IMR-90 (cell line): ENCODE results near the gene MAGEB16. TPM values are rescaled to one million over a fixed set of nuclear protein-coding genes. Genes with fewer than 3 reads are reported as not detected.

Source experiments
- ATAC-seq: fragments of 200-7000 bp; cut with Tn5 transposase; 2 replicates; pipeline ENCODE4 v1.9.1; 2020; ENCODE audit warnings: low read depth, mild to moderate bottlenecking, moderate library complexity
- BruUV-seq: library from RNA; stranded (reverse); fragments of 400-500 nt; replicated peaks from 2 replicates; lab custom pipeline; 2021; lab: Mats Ljungman, UMichigan
- CTCF ChIA-PET: fragments of 300-600 bp; formaldehyde crosslinking; extraction: SDS; loops from one replicate; lab custom pipeline; 2021; ENCODE audit warnings: antibody characterized with exemption; lab: Yijun Ruan, JAX
- POLR2A ChIA-PET: fragments of 300-600 bp; sonication (Branson Sonifier 250); formaldehyde crosslinking; loops from one replicate; lab custom pipeline; 2022; ENCODE audit warnings: antibody characterized with exemption; ENCODE audit not compliant: unreplicated experiment; lab: Charles Lee
- DNase-seq: peaks from one replicate; pipeline ENCODE4 v3.0.0; 2013
- H2AFZ ChIP-seq: replicated peaks from 2 replicates; pipeline ENCODE3; 2013; ENCODE audit warnings: low read length, mild to moderate bottlenecking; ENCODE audit not compliant: poor library complexity
- H2AK5ac ChIP-seq: 2 replicates; pipeline ENCODE4 v1.6.1; 2013; ENCODE audit warnings: low read depth, low read length, inconsistent platforms
- H2AK9ac ChIP-seq: replicated peaks from 2 replicates; pipeline ENCODE3; 2013; ENCODE audit warnings: mild to moderate bottlenecking, low read depth, low read length, moderate library complexity; ENCODE audit not compliant: poor library complexity
- H2BK120ac ChIP-seq: 2 replicates; pipeline ENCODE4 v1.6.1; 2013; ENCODE audit warnings: low read depth, low read length, inconsistent platforms
- H2BK15ac ChIP-seq: 3 replicates; pipeline ENCODE4 v1.6.1; 2013; ENCODE audit warnings: low read depth, low read length, inconsistent platforms
- H2BK20ac ChIP-seq: 2 replicates; pipeline ENCODE4 v1.6.1; 2013; ENCODE audit warnings: low read depth, mild to moderate bottlenecking, inconsistent platforms, low read length, moderate library complexity
- H2BK5ac ChIP-seq: 2 replicates; pipeline ENCODE4 v1.6.1; 2013; ENCODE audit warnings: mild to moderate bottlenecking, low read depth, low read length, inconsistent platforms; ENCODE audit not compliant: poor library complexity, severe bottlenecking
- H3K14ac ChIP-seq: replicated peaks from 2 replicates; pipeline ENCODE4 v1.6.1; 2013; ENCODE audit warnings: low read depth, low read length, inconsistent platforms
- H3K18ac ChIP-seq: 2 replicates; pipeline ENCODE4 v1.6.1; 2013; ENCODE audit warnings: low read depth, low read length, control low read depth
- H3K23ac ChIP-seq: 2 replicates; pipeline ENCODE4 v1.6.1; 2013; ENCODE audit warnings: low read depth, low read length, inconsistent platforms
- H3K27ac ChIP-seq: 2 replicates; pipeline ENCODE4 v1.5.1; 2013; ENCODE audit warnings: mild to moderate bottlenecking, control low read depth, low read length; ENCODE audit not compliant: insufficient read depth
- H3K27me3 ChIP-seq: 2 replicates; pipeline ENCODE4 v1.6.1; 2013; ENCODE audit warnings: low read length; ENCODE audit not compliant: control insufficient read depth, insufficient read depth
- H3K36me3 ChIP-seq: 2 replicates; pipeline ENCODE4 v1.6.1; 2013; ENCODE audit warnings: low read length, mixed read lengths; ENCODE audit not compliant: control insufficient read depth, insufficient read depth
- H3K4ac ChIP-seq: 2 replicates; pipeline ENCODE4 v1.6.1; 2013; ENCODE audit warnings: low read depth, low read length, inconsistent platforms
- H3K4me1 ChIP-seq: 2 replicates; pipeline ENCODE4 v1.6.1; 2013; ENCODE audit warnings: low read length, mixed read lengths; ENCODE audit not compliant: control insufficient read depth, insufficient read depth
- H3K4me2 ChIP-seq: 2 replicates; pipeline ENCODE4 v1.6.1; 2013; ENCODE audit warnings: low read depth, mild to moderate bottlenecking, control low read depth, low read length, moderate library complexity
- H3K4me3 ChIP-seq: 2 replicates; pipeline ENCODE4 v1.5.1; 2013; ENCODE audit warnings: low read depth, mild to moderate bottlenecking, control low read depth, low read length, moderate library complexity; ENCODE audit not compliant: insufficient read depth
- H3K56ac ChIP-seq: 2 replicates; pipeline ENCODE4 v1.6.1; 2013; ENCODE audit warnings: low read length, inconsistent platforms; ENCODE audit not compliant: insufficient read depth; ENCODE audit errors: extremely low read depth
- H3K79me1 ChIP-seq, 2 experiments: 2 replicates each; pipeline ENCODE4 v1.6.1; 2013; ENCODE audit warnings: low read length in 2 of 2, inconsistent platforms in 1 of 2, low read depth in 1 of 2
- H3K9ac ChIP-seq: 2 replicates; pipeline ENCODE4 v1.6.1; 2013; ENCODE audit warnings: low read depth, low read length, control low read depth
- H3K9me1 ChIP-seq: 2 replicates; pipeline ENCODE4 v1.6.1; 2013; ENCODE audit warnings: low read length, inconsistent platforms; ENCODE audit not compliant: insufficient read depth
- H3K9me3 ChIP-seq: 2 replicates; pipeline ENCODE4 v1.6.1; 2013; ENCODE audit warnings: low read length; ENCODE audit not compliant: control insufficient read depth, insufficient read depth
- H4K20me1 ChIP-seq: 2 replicates; pipeline ENCODE4 v1.6.1; 2013; ENCODE audit warnings: low read length, inconsistent platforms; ENCODE audit not compliant: insufficient read depth
- H4K5ac ChIP-seq: 2 replicates; pipeline ENCODE4 v1.6.1; 2013; ENCODE audit warnings: mild to moderate bottlenecking, low read depth, low read length, control low read depth
- H4K8ac ChIP-seq, 2 experiments: 2 replicates each; pipeline ENCODE4 v1.6.1; 2013; ENCODE audit warnings: low read depth in 2 of 2, low read length in 2 of 2, control low read depth in 1 of 2, inconsistent platforms in 1 of 2
- H4K91ac ChIP-seq: 2 replicates; pipeline ENCODE4 v1.6.1; 2013; ENCODE audit warnings: low read depth, low read length, inconsistent platforms; ENCODE audit not compliant: insufficient read depth
- BHLHE40 ChIP-seq: fragments of 150-350 bp; IDR thresholded peaks from 2 replicates; pipeline ENCODE4 v1.6.1; 2016; ENCODE audit warnings: mild to moderate bottlenecking, low read depth, low read length
- CEBPB ChIP-seq: IDR thresholded peaks from 2 replicates; pipeline ENCODE4 v1.6.1; 2012; ENCODE audit warnings: low read depth, low read length, improper control_type of control experiment
- CHD1 ChIP-seq: IDR thresholded peaks from 2 replicates; pipeline ENCODE4 v1.6.1; 2012; ENCODE audit warnings: low read depth, low read length, improper control_type of control experiment
- CTCF ChIP-seq: conservative IDR thresholded peaks from 2 replicates; pipeline ENCODE4 v1.5.1; 2012; ENCODE audit warnings: mild to moderate bottlenecking, low read depth, low read length, improper control_type of control experiment
- FOS ChIP-seq: fragments of 150-350 bp; IDR thresholded peaks from 2 replicates; pipeline ENCODE4 v1.6.1; 2016; ENCODE audit warnings: low read depth, low read length
- MAFK ChIP-seq: IDR thresholded peaks from 2 replicates; pipeline ENCODE4 v1.6.1; 2012; ENCODE audit warnings: low read depth, low read length, improper control_type of control experiment
- NFE2L2 ChIP-seq: fragments of 150-350 bp; IDR thresholded peaks from 2 replicates; pipeline ENCODE4 v1.6.1; 2016; ENCODE audit warnings: low read depth, mild to moderate bottlenecking, low read length
- RAD21 ChIP-seq: IDR thresholded peaks from 2 replicates; pipeline ENCODE4 v1.6.1; 2012; ENCODE audit warnings: low read length, improper control_type of control experiment
- SMC3 ChIP-seq: fragments of 150-350 bp; IDR thresholded peaks from 2 replicates; pipeline ENCODE4 v1.6.1; 2016; ENCODE audit warnings: low read depth, mild to moderate bottlenecking, antibody characterized with exemption, low read length, moderate library complexity
- WGBS, 2 experiments: methylation state at CpG; one replicate each; pipeline versions ENCODE4 v1.1.5 to v1.1.7; 2013; ENCODE audit warnings: missing lambda C conversion rate in 2 of 2; ENCODE audit not compliant: insufficient read length in 1 of 2; ENCODE audit errors: extremely low coverage in 2 of 2; 5-methylcytosine and 5-hydroxymethylcytosine counted together
- dilution Hi-C: fragments of 300-500 bp; cut with HindIII; formaldehyde crosslinking; loops from one replicate; pipeline ENCODE4 v1.14.3; 2018; ENCODE audit warnings: low sequenced_read_pairs; ENCODE audit not compliant: unreplicated experiment
- in situ Hi-C: fragments of 300-500 bp; cut with MboI; formaldehyde crosslinking; loops from 3 replicates; pipeline ENCODE4 v1.14.3; 2019; ENCODE audit warnings: low sequenced_read_pairs, inconsistent platforms, mixed read lengths
- intact Hi-C: fragments of 100-400 bp; cut with micrococcal nuclease; formaldehyde crosslinking; loops from 2 replicates; pipeline ENCODE4 v1.10.0; 2022
- polyA plus RNA-seq, 3 experiments: library from polyadenylated mRNA; depleted of rRNA; stranded (reverse); fragments of >200 nt; gene quantifications; 2 replicates each; pipeline ENCODE4 v1.2.3, GENCODE V29; 2012; ENCODE audit warnings: low replicate concordance in 1 of 3
- total RNA-seq: library from RNA; depleted of rRNA; stranded (reverse); fragments of >200 nt; gene quantifications from 2 replicates; pipeline ENCODE4 v1.2.3, GENCODE V29; 2012
- TF ChIP-seq, protein P1 (sequence below): fragments of 150-350 bp; IDR thresholded peaks from 2 replicates; pipeline ENCODE4 v1.6.1; 2017; ENCODE audit warnings: mild to moderate bottlenecking, antibody characterized with exemption, low read length, low read depth
- TF ChIP-seq, protein P2 (sequence below): fragments of 150-350 bp; IDR thresholded peaks from 2 replicates; pipeline ENCODE4 v1.6.1; 2016; ENCODE audit warnings: low read depth, mild to moderate bottlenecking, low read length, moderate library complexity, borderline replicate concordance

MAGEB16 gene
- total and polyA plus RNA-seq, 2 of the 4 experiments (the other 2 are of a cell fraction), result not detected

DNA sequence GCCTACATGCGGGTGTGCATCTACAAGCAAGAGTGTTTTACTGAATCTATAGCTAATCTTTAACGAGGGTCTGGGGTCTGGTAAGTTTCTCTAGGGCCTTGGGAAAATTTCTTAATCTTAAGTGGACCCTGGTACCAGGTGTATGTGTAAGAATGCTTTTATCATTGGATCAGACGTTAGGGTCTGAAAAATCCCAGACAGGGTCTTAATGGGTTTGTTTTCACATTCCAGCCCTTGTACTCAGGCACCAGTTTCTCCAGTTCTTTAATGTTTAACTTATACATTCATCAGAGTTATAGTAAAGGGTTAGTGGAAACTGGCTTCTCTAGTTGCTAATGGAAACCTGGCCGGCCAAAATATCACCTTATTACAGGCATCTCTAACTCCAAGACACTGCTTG is 11.6 kb downstream of the MAGEB16 start:
- no peaks in the 10 kb centered on the region for H3K27me3 ChIP-seq
- no peaks in the 10 kb centered on the region for H3K4me1 ChIP-seq
- no peak overlapping the region for H3K23ac ChIP-seq
- H4K20me1 ChIP-seq, result no peaks in the 10 kb centered on the region
- H2BK120ac ChIP-seq, result no peak overlapping the region
- no peak overlapping the region for H4K5ac ChIP-seq
- dilution Hi-C loops (no loop called here), in situ Hi-C loops (no loop called here), intact Hi-C loops (no loop called here)
- no peak overlapping the region for H3K4me2 ChIP-seq
- no peak overlapping the region for H3K27ac ChIP-seq
- no peak overlapping the region for H2AK5ac ChIP-seq
- no peak overlapping the region for H3K18ac ChIP-seq
- no peak overlapping the region for H3K9ac ChIP-seq
- POLR2A ChIA-PET, result no interaction called here
- no CpG with 5 or more reads among the region's 4 CpGs for WGBS, 2 experiments
- CTCF ChIA-PET, result no interaction called here
- H3K9me3 ChIP-seq, result no peaks in the 10 kb centered on the region
- H3K36me3 ChIP-seq, result no peaks in the 10 kb centered on the region
- no peak overlapping the region for H3K4me3 ChIP-seq
- BruUV-seq, result no TSS peak
- no peak for ATAC-seq
- no peak overlapping the region for H4K8ac ChIP-seq
- no peak overlapping the region for H2AK9ac ChIP-seq
- H2BK15ac ChIP-seq, result no peak overlapping the region
- H4K91ac ChIP-seq, result no peak overlapping the region
- no peak overlapping the region for H3K14ac ChIP-seq
- no peak overlapping the region for H2AFZ ChIP-seq
- no peak overlapping the region for H2BK5ac ChIP-seq
- DNase-seq, result no peak
- TF ChIP-seq, protein P1, sequence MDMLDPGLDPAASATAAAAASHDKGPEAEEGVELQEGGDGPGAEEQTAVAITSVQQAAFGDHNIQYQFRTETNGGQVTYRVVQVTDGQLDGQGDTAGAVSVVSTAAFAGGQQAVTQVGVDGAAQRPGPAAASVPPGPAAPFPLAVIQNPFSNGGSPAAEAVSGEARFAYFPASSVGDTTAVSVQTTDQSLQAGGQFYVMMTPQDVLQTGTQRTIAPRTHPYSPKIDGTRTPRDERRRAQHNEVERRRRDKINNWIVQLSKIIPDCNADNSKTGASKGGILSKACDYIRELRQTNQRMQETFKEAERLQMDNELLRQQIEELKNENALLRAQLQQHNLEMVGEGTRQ, result no peak
- TF ChIP-seq NFE2L2 (no peak), RAD21 (no peak), FOS (no peak), BHLHE40 (no peak), MAFK (no peak), CHD1 (no peak), CEBPB (no peak), CTCF (no peak), SMC3 (no peak)
- TF ChIP-seq, protein P2, sequence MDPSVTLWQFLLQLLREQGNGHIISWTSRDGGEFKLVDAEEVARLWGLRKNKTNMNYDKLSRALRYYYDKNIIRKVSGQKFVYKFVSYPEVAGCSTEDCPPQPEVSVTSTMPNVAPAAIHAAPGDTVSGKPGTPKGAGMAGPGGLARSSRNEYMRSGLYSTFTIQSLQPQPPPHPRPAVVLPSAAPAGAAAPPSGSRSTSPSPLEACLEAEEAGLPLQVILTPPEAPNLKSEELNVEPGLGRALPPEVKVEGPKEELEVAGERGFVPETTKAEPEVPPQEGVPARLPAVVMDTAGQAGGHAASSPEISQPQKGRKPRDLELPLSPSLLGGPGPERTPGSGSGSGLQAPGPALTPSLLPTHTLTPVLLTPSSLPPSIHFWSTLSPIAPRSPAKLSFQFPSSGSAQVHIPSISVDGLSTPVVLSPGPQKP, result no peak
- no peak overlapping the region for H2BK20ac ChIP-seq
- no peaks in the 10 kb centered on the region for H3K9me1 ChIP-seq
- H3K79me1 ChIP-seq, result no peaks in the 10 kb centered on the region
- no peak overlapping the region for H3K56ac ChIP-seq
- H3K4ac ChIP-seq, result no peak overlapping the region
